Activated CD4-positive, CD25-positive, alpha-beta regulatory T cell treated with anti-CD3 and anti-CD28 coated beads, Interleukin-2, amount 50 U/mL, for 72 hours (primary cell): ENCODE data around the gene SYT17.
A peak's percentile ranks its signal among the peaks of the same experiment; 100 is the strongest.

Source experiments
- DNase-seq: peaks from one replicate; pipeline ENCODE4 v3.0.0; 2021

The SYT17 gene

GRCh38 chr16:19269098-19269497, 101.1 kb downstream of the SYT17 start:
- no peak for DNase-seq

- no peak for DNase-seq
These were observed 106.2 kb downstream of the SYT17 start for GRCh38 chr16:19274165-19274797.

GRCh38 chr16:19278403-19278802, 110.4 kb downstream of the SYT17 start:
- DNase-seq, result no peak

GRCh38 chr16:19281246-19281645, 113.2 kb downstream of the SYT17 start:
- no peak for DNase-seq

- no peak for DNase-seq
These were observed 114.1 kb downstream of the SYT17 start for GRCh38 chr16:19282101-19282500.

GRCh38 chr16:19283637-19284036, 115.6 kb downstream of the SYT17 start:
- no peak for DNase-seq

GRCh38 chr16:19284207-19284606, 116.2 kb downstream of the SYT17 start:
- no peak for DNase-seq

- no peak for DNase-seq
These were observed 117.4 kb downstream of the SYT17 start, which contains the start of gene CLEC19A for GRCh38 chr16:19285431-19285830. Gene CLEC19A (plus strand): TSS chr16:19285731. CDS start chr16:19285852, 121 bp downstream.

GRCh38 chr16:19286827-19287226, 118.8 kb downstream of the SYT17 start:
- DNase-seq, result no peak

GRCh38 chr16:19287241-19287640, 119.2 kb downstream of the SYT17 start:
- DNase-seq, result no peak

GRCh38 chr16:19288872-19289799, 121.1 kb downstream of the SYT17 start:
- no peak for DNase-seq

- DNase-seq, result no peak
These were observed 121.9 kb downstream of the SYT17 start for GRCh38 chr16:19289811-19290485.

- no peak for DNase-seq
These were observed 122.8 kb downstream of the SYT17 start for GRCh38 chr16:19290860-19291259.

GRCh38 chr16:19291475-19291874, 123.4 kb downstream of the SYT17 start:
- DNase-seq, result no peak

- DNase-seq, result no peak
These were observed 124.1 kb downstream of the SYT17 start for GRCh38 chr16:19292186-19292585.

GRCh38 chr16:19294156-19294649, 126.2 kb downstream of the SYT17 start:
- peak; percentile 29 for DNase-seq

- DNase-seq, result no peak
These were observed 127.4 kb downstream of the SYT17 start for GRCh38 chr16:19295393-19295792.

GRCh38 chr16:19297454-19297853, 129.4 kb downstream of the SYT17 start:
- DNase-seq, result no peak

GRCh38 chr16:19299565-19299964, 131.5 kb downstream of the SYT17 start:
- no peak for DNase-seq

- DNase-seq, result no peak
These were observed 133.9 kb downstream of the SYT17 start for GRCh38 chr16:19301931-19302330.

- no peak for DNase-seq
These were observed 136.7 kb downstream of the SYT17 start for GRCh38 chr16:19304750-19305149.

GRCh38 chr16:19305443-19305842, 137.4 kb downstream of the SYT17 start:
- no peak for DNase-seq

GRCh38 chr16:19307587-19308241, 139.7 kb downstream of the SYT17 start:
- DNase-seq, result no peak
